Spleen (tissue), 11 donors: Measurements from ENCODE around the gene PDCD4. TPM values are rescaled to one million over a fixed set of nuclear protein-coding genes. Genes with fewer than 3 reads are reported as not detected.

Source experiments
- DNase-seq: peaks from one replicate; pipeline ENCODE4 v3.0.0-alpha.2; 2020
- H3K27ac ChIP-seq, 8 donors: fragments of 200-600 bp; sonication (generic) in 7 of 8; 1 replicate in 4 of 8; 2 replicates in 4 of 8; pipeline versions ENCODE4 v1.5.0 to v1.8.0; 2016 to 2021; ENCODE audit warnings: inconsistent platforms in 4 of 8, mild to moderate bottlenecking in 4 of 8, moderate library complexity in 1 of 8
- H3K27me3 ChIP-seq, 7 donors: fragments of 200-600 bp; sonication (generic) in 6 of 7; replicated peaks in 1 of 7; 1 replicate in 4 of 7; 2 replicates in 3 of 7; pipeline versions ENCODE4 v1.5.0 to v1.8.0; 2016 to 2021; ENCODE audit warnings: inconsistent platforms in 3 of 7, mild to moderate bottlenecking in 1 of 7
- H3K36me3 ChIP-seq, 6 donors: fragments of 200-600 bp; sonication (generic) in 5 of 6; 1 replicate in 4 of 6; 2 replicates in 2 of 6; pipeline versions ENCODE4 v1.5.0 to v1.8.0; 2016 to 2021; ENCODE audit warnings: inconsistent platforms in 2 of 6
- H3K4me1 ChIP-seq, 6 donors: fragments of 200-600 bp; sonication (generic) in 5 of 6; 1 replicate in 3 of 6; 2 replicates in 3 of 6; pipeline versions ENCODE4 v1.5.0 to v1.8.0; 2016 to 2021; ENCODE audit warnings: inconsistent platforms in 3 of 6
- H3K4me3 ChIP-seq, 8 donors: fragments of 200-600 bp; sonication (generic) in 7 of 8; 1 replicate in 4 of 8; 2 replicates in 4 of 8; pipeline versions ENCODE4 v1.5.0 to v1.8.0; 2016 to 2021; ENCODE audit warnings: inconsistent platforms in 4 of 8, mild to moderate bottlenecking in 4 of 8, moderate library complexity in 2 of 8
- H3K9me3 ChIP-seq, 8 donors: fragments of 200-600 bp; sonication (generic) in 7 of 8; 1 replicate in 4 of 8; 2 replicates in 4 of 8; pipeline versions ENCODE4 v1.5.0 to v1.8.0; 2016 to 2021; ENCODE audit warnings: inconsistent platforms in 4 of 8
- CTCF ChIP-seq, 11 experiments: fragments of 200-600 bp in 7 of 11; fragments of 450-650 bp in 4 of 11; sonication (generic) in 4 of 11; IDR thresholded peaks in 8 of 11; conservative IDR thresholded peaks in 3 of 11; 1 replicate in 7 of 11; 2 replicates in 4 of 11; pipeline versions ENCODE4 v1.4.0 to v1.8.0; 2016 to 2021; ENCODE audit warnings: antibody characterized with exemption in 11 of 11, inconsistent platforms in 4 of 11, mild to moderate bottlenecking in 1 of 11
- POLR2A ChIP-seq, 3 donors: fragments of 450-650 bp; IDR thresholded peaks; one replicate each; pipeline ENCODE4 v1.5.1; 2017; ENCODE audit warnings: antibody characterized with exemption in 3 of 3, mild to moderate bottlenecking in 1 of 3
- POLR2AphosphoS5 ChIP-seq, 3 donors: sonication (generic); formaldehyde crosslinking; IDR thresholded peaks; one replicate each; pipeline ENCODE4 v1.5.1; 2017; ENCODE audit warnings: antibody characterized with exemption in 3 of 3
- WGBS, 5 donors: extraction: QIAGEN DNeasy Blood & Tissue Kit in 3 of 5; methylation state at CpG; one replicate each; pipeline versions ENCODE4 v1.1.5 to v1.1.7; 2013 to 2018; 5-methylcytosine and 5-hydroxymethylcytosine counted together
- intact Hi-C: fragments of 100-400 bp; cut with DNase I; formaldehyde crosslinking; loops from one replicate; pipeline ENCODE4 v1.15.0; 2023; ENCODE audit warnings: low total_unique reads
- polyA plus RNA-seq, 3 donors: library from polyadenylated mRNA; stranded (reverse); fragments of 200-250 nt; gene quantifications; one replicate each; pipeline ENCODE4 v1.2.1, GENCODE V29; 2013
- total RNA-seq, 7 donors: library from RNA; depleted of rRNA in 3 of 7; stranded (reverse); fragments of >200 nt in 3 of 7; fragmentation: NEBNext Ultra II Directional in 4 of 7; extraction: Animal tissue kit (Norgen Biotek cat#: 25700) in 4 of 7; gene quantifications; one replicate each; pipeline versions ENCODE4 v1.1.0 to v1.2.1, GENCODE V29; 2016 to 2021
- donor health status: healthy with polysubstance abuse.
- donor health status: DM: no; HTN: no; CAD: no; lungs with moderate emphysema.
- donor health status: DM: no; HTN: no; CAD: no.
- donor health status: Bipolar disorder and iron deficiency.
- donor health status: healthy.
- donor health status: DM: no; HTN: no; CAD: no.
- donor health status: DM: yes; HTN: yes; CAD: no.

Gene PDCD4
- total and polyA plus RNA-seq, 10 donors = 121 to 204 (median 161) TPM

GRCh38 chr10:110827875-110828274, 43.9 kb upstream of the PDCD4 start:
- H3K27ac ChIP-seq = no peak overlapping the region
- peaks cover 0 to 29% (median 10%) of the 10 kb centered on the region in 6 donors for H3K4me1 ChIP-seq
- intact Hi-C loops = no loop called here
- H3K27me3 ChIP-seq = no peaks in the 10 kb centered on the region
- no peaks in the 10 kb centered on the region for H3K9me3 ChIP-seq
- DNase-seq = no peak
- H3K4me3 ChIP-seq = no peak overlapping the region
- no peak for TF ChIP-seq CTCF (IDR thresholded peaks at IDR 0.05 in 8 of 11, conservative IDR thresholded peaks at IDR 0.05 in 3 of 11)
- no peak for TF ChIP-seq POLR2AphosphoS5 (IDR thresholded peaks at IDR 0.05)
- TF ChIP-seq POLR2A (IDR thresholded peaks at IDR 0.05) = no peak
- 65 to 86% (median 73%) methylated on average over 8 of the region's 8 CpGs for WGBS, 5 donors
- no peaks in the 10 kb centered on the region for H3K36me3 ChIP-seq

- H3K9me3 ChIP-seq = no peaks in the 10 kb centered on the region
- WGBS, 5 donors = 47 to 76% (median 61%) methylated on average over 2 of the region's 2 CpGs
- no peaks in the 10 kb centered on the region for H3K27me3 ChIP-seq
- intact Hi-C loops = no loop called here
- no peak overlapping the region for H3K27ac ChIP-seq
- TF ChIP-seq CTCF (IDR thresholded peaks at IDR 0.05 in 8 of 11, conservative IDR thresholded peaks at IDR 0.05 in 3 of 11) (no peak), POLR2A (IDR thresholded peaks at IDR 0.05) (no peak), POLR2AphosphoS5 (IDR thresholded peaks at IDR 0.05) (no peak)
- no peak overlapping the region for H3K4me3 ChIP-seq
- H3K36me3 ChIP-seq = no peaks in the 10 kb centered on the region
- peaks cover 0 to 25% (median 9%) of the 10 kb centered on the region in 6 donors for H3K4me1 ChIP-seq
- DNase-seq = no peak
Measured at GRCh38 chr10:110828525-110828924, 43.2 kb upstream of the PDCD4 start.

- no peak for DNase-seq
- H3K9me3 ChIP-seq = no peaks in the 10 kb centered on the region
- H3K4me3 ChIP-seq = no peak overlapping the region
- H3K27me3 ChIP-seq = no peaks in the 10 kb centered on the region
- no peak for TF ChIP-seq CTCF (IDR thresholded peaks at IDR 0.05 in 8 of 11, conservative IDR thresholded peaks at IDR 0.05 in 3 of 11)
- TF ChIP-seq POLR2AphosphoS5 (IDR thresholded peaks at IDR 0.05) = no peak
- TF ChIP-seq POLR2A (IDR thresholded peaks at IDR 0.05) = no peak
- peaks cover 0 to 32% (median 11%) of the 10 kb centered on the region in 6 donors for H3K4me1 ChIP-seq
- WGBS, 5 donors = 80 to 90% (median 85%) methylated on average over 11 of the region's 11 CpGs
- no peaks in the 10 kb centered on the region for H3K36me3 ChIP-seq
- intact Hi-C loops = no loop called here
- H3K27ac ChIP-seq = no peak overlapping the region
Measured at GRCh38 chr10:110829721-110830410, 41.9 kb upstream of the PDCD4 start.

GRCh38 chr10:110833234-110833940, 38.3 kb upstream of the PDCD4 start:
- H3K9me3 ChIP-seq = no peaks in the 10 kb centered on the region
- H3K36me3 ChIP-seq = no peaks in the 10 kb centered on the region
- no peak overlapping the region for H3K27ac ChIP-seq
- H3K4me1 ChIP-seq = peaks cover 11 to 64% (median 38%) of the 10 kb centered on the region in 6 donors
- no peaks in the 10 kb centered on the region for H3K27me3 ChIP-seq
- no peak overlapping the region for H3K4me3 ChIP-seq
- WGBS, 5 donors = 85 to 92% (median 90%) methylated on average over 10 to 13 of the region's 13 CpGs
- DNase-seq = no peak
- TF ChIP-seq POLR2A (IDR thresholded peaks at IDR 0.05) (no peak), CTCF (IDR thresholded peaks at IDR 0.05 in 8 of 11, conservative IDR thresholded peaks at IDR 0.05 in 3 of 11) (no peak), POLR2AphosphoS5 (IDR thresholded peaks at IDR 0.05) (no peak)
- intact Hi-C loops = no loop called here
